Lung microvascular endothelial cell (primary cell): ENCODE results near the gene S100B. TPM values are rescaled to one million over a fixed set of nuclear protein-coding genes. Genes with fewer than 3 reads are reported as not detected.
A peak's percentile ranks its signal among the peaks of the same experiment; 100 is the strongest.
"Not testable (repeated sequence)": the region's sequence is repeated elsewhere in the genome, so short reads cannot be mapped to it uniquely, and the experiment has no call there.

Experiments
- DNase-seq, 2 donors: peaks; one replicate each; pipeline versions ENCODE4 v3.0.0 to v3.0.0-alpha.2; 2010; ENCODE audit warnings: low read depth in 2 of 2
- total RNA-seq: library from RNA; depleted of rRNA; stranded (reverse); fragments of >200 nt; gene quantifications from 2 replicates; pipeline ENCODE4 v1.2.1, GENCODE V29; 2014

S100B gene
- total RNA-seq, 1 donor from 2014 or later, result under 0.01 TPM

DNA sequence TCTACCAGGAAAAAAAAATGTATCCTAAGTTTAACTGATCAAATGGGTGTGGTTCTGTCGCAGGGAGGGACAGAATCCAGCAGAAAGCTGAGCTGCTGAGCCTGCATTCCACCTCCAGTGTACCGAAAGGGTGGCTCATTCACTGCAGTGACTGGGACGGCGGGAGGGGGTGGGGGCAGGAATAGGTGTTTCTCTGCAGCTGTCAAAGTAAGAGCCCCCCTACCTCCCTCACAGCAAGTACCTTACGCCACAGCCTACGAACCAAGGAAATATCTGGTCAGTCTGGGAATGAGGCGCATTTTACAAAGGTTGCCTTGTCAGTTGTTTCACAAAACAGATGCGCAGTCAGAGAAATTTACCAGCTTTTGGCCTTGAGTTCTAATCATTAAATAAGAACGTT is 1.7 kb downstream of the S100B start:
- no peak for DNase-seq

DNA sequence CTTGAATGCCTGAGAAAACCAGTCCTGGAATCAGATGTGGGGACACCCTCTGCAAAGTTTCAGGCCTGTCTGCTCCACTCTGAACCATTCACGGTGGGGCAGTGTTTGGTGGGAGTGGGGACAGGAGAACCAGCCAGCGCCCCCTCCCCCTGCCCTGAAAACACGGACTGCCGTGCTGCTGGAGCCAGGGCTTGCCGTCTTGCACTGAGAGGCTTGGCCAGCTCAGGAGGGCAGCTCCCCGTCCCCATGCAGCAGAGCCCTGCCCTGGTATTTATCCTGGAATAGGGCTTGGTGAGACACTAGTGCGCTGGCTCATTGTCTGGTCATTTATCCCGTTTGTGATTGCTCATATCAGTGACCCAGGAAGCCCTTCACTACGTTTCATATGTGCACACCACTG is 3.9 kb downstream of the S100B start:
- no peak for DNase-seq

DNA sequence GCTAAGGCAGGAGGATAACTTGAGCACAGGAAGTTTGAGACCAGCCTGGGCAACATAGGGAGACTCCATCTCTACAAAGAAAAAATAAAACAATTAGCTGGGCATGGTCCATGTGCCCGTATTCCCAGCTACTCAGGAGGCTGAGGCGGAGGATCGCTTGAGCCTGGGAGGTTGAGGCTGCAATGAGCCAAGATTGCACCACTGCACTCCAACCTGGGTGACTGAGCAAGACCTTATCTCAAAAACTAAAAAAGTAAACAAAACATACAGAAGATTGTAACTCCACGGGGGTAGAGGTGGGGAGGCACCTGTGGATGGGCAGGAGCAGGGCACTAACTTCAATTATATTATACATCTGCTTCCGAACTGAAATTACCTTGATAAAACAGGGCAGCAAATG is 4.6 kb downstream of the S100B start:
- DNase-seq, result no peak

DNA sequence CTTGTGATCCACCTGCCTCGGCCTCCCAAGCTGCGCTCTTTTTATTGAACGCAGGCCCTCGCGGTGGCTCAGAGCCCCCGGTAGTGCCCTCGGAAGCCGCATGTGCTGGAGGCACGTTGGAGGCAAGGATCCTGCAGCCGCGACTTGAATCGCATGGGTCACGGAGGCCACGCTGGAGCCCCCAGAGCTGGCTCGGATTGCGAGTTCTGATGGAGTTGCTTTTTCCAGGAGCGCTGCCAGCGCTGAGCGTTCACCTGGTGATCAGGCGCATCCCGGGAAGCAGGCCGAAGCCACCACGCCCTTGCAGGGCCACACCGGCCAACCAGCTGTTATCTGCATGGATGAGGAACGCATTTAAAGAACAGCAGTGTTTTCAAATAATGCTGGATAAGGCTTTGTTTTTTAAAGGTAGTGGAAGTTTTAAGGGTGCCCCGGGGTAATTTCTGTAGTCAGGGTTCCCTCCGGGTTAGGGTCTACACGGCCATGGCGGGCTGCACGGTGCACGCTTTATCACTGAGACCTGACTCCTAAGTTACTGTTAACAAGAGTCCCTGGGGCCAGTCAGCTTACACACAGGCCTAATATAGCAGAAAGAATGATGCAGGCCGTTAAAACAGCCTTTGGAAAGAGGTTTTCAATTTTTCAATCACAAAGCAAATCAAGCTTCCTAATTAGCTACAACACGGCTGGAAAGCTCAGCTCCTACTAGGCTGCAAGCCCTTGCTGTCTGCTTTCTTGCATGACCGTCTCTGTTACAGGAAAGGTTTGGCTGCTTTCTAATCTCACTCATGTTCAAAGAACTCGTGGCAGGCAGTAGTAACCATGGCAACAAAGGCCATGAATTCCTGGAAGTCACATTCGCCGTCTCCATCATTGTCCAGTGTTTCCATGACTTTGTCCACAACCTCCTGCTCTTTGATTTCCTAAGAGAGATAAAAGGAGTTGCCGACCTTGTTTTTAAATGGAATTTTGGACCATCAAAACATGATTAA is 6.0 kb downstream of the S100B start:
- peak; percentile 94 to 95 for DNase-seq

DNA sequence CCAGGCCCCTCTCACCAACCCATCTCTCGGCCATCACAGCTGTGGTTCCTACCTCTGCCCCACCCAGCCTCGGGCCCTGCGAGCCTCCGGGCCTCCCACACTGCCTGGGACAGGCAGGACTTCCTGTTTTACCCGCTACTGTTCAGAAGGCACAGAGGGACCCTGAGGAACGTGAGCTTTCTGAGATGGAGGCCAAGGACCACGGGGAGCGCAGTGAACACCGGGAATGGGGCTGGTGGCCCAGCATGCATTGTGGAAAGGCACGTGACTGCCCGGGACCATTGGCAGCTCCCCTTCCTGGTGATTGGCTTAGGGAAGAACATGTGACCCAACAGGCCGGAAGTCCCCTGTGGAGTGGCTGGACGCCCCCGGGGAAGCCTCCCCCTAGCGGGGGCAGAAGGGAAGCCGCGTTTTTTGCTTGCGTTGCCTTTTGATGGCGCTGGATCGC is 7.0 kb downstream of the S100B start:
- no peak for DNase-seq

DNA sequence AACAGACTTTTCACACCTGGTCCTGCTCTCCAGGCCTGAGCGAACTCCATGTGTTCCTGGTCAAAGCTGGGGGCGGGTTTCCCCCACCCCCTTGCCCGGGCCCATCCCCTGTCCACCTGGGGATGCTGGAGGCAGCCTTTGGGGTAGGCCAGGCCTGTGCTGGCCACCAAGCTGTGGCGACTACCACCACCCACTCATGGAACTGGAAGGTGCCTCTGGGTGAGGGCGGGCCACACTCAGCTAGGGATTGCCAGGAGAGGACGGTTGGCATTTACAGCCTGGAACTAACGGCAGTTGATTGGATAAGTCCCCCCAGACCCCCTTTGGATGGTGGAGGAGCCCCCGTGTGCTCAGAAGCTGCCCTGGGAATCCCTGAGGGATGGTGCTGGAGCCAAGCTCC is 7.9 kb downstream of the S100B start:
- no peak for DNase-seq

DNA sequence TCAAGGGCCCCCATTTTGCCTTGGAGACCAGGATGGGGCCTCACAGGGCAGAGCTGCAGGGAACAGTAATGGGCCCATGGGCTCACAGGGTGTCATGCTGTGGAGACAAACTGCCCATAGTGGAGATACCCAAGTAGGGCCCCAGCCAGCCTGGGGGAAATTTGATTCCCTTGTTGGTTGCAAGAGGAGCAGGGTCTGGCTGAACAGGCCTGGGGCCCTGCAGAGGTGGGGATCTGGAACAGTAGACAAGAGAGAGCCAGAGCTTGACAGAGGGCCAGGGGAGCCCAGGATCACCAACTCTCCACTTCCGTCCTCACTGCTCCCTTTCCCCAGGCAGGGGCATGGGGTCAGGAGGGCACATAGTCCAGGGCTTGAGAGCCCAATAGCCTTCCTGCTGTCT is 8.7 kb downstream of the S100B start:
- no peak for DNase-seq

DNA sequence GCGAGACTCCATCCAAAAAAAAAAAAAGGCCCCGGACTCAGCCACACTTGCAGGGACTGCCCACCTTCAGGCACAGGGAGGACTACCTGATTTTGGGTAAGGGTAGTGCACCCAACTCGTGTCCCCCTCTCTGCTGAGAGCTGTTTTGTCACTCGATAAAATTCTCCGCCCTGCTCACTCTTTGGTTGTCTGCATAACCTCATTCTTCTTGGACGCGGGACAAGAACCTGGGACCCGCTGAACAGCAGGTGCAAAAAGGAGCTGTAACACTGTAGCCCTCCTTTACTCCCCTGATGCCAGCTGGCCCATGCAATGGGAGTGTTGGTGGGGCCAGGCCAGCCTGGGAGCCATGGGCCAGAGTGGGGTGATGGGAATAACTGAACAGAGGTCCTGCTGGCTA is 10.6 kb downstream of the S100B start:
- peak in 1 of 2 donors; percentile 12 for DNase-seq

DNA sequence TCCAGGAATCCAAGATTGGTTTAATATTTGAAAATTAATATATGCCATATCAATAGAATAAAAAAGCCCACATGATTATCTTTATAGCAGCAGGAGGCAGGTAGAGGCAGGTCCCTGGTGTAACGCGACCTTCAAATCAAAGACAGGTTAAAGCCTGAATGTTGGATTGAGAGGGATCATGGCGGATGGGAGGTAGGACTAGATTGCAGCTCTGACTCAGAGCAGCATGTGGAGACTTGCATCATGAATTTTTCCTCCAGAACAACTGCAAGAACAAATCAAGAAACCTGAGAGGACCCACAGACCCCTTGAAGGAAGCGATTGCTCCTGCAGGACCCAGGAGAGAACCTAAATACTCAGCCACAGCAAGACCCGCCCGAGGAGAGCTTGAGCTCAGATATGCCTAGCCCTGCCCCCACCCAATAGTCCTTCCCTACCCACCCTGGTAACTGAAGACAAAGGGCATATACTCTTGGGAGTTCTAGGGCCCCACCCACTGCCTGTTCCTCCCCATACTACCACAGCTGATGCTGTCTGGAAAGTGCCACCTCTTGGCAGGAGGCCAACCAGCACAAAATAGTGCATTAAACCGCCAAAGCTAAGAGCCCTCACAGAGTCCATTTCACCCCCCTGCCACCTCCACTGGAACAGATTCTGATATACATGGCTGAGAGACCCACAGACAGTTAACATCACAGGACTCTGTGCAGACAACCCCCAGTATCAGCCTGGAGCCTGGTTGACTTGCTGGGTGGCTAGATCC is 19.5 kb downstream of the S100B start:
- DNase-seq, result no peak

DNA sequence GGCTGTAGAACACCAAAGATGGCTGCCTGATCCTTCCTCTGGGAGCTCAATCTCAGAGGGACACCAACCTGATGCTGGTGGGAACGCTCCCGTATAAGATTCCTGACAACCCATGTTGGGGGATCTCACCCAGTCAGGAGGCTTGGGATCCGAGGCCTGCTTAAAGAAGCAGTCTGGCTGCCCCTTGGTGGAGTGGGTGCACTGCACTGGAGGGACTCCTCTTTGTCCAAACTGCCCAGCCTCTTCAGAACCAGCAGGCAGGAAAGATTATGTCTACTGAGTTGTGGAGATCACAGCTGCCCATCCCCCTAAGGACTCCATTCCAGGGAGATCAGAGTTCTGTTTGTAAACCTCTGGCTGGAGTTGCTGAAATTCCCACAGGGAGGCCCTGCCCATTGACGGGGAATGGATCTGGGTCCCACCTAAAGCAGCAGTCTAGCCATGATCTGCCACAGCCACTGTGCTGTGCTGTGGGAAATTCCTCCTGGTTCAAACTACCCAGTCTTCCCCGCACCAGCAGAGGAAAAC is 23.0 kb downstream of the S100B start:
- no peak for DNase-seq

DNA sequence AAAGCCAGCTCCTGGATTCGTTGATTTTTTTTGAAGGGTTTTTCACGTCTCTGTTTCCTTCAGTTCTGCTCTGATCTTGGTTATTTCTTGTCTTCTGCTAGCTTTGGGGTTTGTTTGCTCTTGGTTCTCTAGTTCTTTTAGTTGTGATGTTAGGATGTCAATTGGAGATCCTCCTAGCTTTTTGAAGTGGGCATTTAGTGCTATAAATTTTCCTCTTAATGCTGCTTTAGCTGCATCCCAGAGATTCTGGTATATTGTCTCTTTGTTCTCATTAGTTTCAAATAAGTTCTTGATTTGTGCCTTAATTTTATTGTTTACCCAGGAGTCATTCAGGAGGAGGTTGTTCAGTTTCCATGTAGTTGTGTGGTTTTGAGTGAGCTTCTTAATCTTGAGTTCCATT is 25.5 kb downstream of the S100B start:
- not testable (repeated sequence) for DNase-seq

DNA sequence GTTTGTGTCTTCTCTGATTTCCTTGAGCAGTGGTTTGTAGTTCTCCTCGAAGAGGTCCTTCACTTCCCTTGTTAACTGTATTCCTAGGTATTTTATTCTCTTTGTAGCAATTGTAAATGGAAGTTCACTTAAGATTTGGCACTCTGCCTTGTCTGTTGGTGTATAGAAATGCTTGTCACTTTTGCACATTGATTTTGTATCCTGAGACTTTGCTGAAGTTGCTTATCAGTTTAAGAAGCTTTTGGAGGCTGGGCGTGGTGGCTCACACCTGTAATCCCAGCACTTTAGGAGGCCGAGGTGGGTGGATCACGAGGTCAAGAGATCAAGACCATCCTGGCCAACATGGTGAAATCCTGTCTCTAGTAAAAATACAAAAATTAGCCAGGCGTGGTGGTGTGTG is 27.1 kb downstream of the S100B start:
- DNase-seq, result not testable (repeated sequence)

DNA sequence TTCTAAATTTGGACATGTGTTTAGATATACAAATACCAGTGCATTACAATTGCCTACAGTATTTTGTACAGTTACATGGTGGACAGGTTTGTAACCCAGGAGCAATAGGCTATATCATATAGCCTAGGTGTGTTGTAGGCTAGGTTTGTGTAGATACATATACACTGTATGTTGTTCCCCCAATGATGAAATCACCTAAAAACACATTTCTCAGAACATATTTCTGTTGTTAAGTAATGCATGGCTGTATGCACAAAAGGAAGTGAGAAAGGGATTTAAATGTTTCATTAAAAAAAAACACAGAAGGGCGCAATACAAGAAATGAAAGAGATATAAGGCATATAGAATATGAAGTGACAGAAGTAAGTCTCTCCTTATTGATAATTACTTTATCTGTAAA is 32.0 kb downstream of the S100B start:
- no peak for DNase-seq

DNA sequence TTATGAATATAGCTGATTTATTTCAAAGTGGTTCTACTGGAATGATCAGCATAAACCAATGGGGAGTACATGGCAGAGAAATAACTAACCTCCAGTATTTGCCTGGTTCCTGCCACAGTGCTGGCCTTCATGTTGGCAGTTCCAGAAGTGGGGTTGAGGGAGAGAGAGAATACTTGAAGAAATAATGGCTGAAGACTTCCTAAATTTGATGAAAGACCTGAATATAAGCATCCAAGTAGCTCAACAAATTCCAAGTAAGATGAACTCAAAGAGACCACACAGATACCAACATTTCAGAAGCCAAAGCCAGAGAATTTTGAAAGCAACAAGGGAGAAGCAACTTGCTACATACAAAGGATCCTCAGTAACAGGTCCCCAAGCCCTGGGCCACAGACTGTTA is 34.3 kb downstream of the S100B start:
- no peak for DNase-seq

DNA sequence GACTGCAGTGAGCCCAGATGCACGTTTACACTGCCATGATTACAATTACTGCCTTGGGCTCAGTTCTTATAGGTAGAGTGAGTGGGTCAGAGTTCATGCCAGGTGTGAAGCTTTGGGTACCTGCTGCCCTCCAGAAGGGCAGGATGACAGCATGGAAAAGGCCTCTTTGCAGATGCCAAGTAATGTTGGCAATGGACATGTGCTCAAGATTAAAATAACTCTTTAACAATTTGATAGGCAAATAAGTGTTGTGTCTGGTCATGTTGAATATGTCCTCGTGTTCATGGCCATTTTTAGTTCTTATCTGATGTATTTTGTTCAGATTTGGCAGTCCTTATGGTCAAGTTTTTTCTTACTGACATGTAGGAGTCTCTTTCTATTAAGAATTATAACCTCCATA is 34.8 kb downstream of the S100B start:
- DNase-seq, result no peak

DNA sequence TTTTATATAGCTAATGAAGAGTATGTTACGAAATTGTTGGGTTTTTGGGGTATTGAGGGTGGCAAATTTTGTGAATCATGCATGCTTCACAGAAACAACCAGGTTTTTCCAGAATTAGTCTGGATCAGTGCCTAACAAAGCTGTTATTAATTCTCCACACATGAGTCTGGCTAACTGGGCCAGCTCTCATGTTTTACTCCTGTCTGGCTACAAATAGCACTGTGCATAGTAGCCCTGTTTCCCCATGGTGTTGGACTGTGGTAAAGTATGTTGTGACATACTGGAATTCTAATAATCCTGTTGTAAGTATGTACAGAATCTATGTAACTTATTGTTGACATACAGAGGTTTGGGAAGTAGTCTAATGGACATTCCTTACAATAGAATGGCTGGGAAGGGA is 35.8 kb downstream of the S100B start:
- no peak for DNase-seq

DNA sequence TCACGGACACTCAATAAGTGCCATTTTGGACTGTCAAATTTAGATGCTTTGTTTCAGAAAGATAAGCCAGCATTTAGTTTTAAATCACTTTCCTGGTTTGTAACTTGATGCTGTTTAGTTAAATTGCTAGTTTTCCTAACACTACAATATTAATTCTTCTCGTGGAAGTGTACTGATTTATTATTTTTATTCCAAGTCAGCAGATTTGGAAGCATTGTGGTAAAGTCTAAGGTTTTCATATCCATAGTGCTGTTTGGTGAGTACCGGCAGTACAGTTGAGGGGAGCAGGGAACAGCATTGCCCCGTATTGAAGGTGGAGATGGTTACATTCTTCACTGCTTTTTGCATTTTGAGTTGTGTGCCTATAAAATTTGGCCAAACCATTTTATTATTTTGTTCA is 36.3 kb downstream of the S100B start:
- DNase-seq, result no peak

DNA sequence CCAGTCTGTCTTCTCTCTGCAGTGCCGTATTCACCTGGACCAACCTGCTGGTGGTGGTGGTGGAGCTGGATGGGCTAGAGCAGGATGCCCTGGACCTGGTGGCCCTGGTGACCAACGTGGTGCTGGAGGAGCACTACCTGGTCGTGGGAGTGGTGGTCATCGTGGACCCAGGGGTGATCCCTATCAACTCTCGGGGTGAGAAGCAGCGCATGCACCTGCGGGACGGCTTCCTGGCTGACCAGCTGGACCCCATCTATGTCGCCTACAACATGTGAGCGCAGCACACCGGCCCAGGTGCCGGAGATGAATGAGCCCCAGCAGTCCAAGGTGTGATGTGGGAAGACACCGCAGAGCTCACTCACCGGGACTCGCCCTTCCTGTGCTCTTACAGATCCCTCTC is 37.5 kb downstream of the S100B start:
- DNase-seq, result no peak

DNA sequence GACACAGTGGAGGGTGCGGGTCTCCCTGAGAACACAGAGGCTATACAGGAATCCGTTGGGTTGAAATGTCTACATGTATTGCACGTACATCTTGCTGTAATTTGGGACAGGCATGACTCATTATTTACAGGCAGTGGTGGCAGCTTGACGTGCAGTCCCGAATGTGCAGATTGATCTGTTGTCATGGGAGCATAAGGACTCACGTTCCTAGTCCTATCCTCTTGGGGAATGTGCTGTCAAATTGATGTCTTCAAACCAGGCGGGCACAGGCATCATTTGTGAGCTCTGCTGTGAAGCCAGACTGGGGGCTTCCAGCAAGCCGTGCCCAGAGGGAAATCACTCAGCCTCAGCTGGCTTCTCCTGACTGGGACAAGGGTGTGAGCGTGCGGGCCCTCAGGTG is 40.5 kb downstream of the S100B start:
- DNase-seq, result no peak

DNA sequence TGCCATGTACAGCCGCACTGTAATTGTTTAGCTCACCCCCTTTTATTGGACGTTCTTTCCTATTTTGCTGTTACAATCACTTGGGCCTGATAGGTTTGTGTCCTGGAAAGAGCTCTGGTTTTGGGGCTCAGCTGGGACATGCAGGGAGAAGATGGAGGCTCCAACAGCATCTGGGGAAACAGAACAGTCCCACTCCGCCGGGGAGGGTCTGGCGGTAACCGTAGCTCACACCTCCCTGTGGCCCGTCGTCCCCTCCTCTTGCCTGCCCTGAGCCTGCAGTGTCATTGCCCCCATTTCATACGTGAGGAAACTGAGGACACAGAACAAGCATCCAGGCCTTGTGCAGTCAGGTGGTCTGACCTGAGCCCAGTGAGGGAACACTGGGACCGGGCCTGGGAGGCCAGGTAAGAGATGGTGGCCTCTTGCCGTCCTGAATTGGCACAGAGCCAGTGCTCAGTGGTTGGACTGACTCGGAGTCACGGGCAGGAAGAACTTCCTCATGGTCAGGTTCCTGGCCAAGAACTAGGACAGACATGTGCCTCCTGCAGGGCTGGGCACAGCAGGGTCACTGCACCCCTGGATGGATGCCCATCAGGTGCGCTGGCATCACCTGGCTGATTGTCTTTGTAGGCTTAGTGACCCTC is 41.8 kb downstream of the S100B start:
- peak in 1 of 2 donors; percentile 17 for DNase-seq

DNA sequence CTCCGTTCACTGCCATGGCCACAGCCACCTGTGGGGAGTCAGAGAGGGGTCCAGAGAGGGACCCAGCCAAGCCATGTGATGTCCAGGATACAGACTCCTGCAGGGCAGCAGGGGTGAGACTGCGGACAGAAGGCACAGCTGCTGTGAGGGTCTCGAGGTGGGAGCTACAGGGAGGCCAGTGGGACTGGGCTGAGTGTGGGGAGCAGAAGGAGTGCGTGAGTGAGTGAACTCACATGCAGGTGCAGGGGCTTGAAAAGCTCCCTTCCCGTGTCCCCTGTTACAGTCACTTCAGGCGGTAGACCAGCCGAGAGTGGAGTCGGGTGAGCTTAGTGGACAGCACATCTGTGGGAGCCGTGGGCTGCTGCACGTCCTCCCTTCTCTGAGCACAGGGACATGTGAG is 42.4 kb downstream of the S100B start:
- no peak for DNase-seq
